Measurements from ENCODE around the gene VPS51.
"Not testable (repeated sequence)": the region's sequence is repeated elsewhere in the genome, so short reads cannot be mapped to it uniquely, and the experiment has no call there.

VPS51 gene

DNA sequence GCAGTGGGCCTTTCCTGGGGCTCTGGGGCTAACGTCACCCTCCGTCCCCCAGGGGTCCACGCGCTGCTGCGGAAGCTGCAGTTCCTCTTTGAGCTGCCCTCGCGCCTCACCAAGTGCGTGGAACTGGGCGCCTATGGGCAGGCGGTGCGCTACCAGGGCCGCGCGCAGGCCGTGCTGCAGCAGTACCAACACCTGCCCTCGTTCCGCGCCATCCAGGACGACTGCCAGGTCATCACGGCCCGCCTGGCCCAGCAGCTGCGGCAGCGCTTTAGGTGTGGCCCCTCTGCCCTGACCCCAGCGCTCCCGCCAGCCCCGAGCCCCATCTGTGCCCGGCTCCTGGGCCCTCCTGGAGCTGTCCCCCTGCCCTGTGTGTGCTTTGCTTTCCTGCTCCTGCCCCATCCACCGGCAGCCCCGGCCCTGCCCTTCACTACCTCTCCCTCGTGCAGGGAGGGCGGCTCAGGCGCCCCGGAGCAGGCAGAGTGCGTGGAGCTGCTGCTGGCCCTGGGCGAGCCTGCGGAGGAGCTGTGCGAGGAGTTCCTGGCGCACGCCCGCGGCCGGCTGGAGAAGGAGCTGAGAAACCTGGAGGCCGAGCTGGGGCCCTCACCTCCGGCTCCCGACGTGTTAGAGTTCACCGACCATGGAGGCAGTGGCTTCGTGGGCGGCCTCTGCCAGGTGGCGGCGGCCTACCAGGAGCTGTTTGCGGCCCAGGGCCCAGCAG is 11.9 kb downstream of the VPS51 start:
- DNase-seq (ENCODE audit: low read depth in 3 of 3): no peak

DNA sequence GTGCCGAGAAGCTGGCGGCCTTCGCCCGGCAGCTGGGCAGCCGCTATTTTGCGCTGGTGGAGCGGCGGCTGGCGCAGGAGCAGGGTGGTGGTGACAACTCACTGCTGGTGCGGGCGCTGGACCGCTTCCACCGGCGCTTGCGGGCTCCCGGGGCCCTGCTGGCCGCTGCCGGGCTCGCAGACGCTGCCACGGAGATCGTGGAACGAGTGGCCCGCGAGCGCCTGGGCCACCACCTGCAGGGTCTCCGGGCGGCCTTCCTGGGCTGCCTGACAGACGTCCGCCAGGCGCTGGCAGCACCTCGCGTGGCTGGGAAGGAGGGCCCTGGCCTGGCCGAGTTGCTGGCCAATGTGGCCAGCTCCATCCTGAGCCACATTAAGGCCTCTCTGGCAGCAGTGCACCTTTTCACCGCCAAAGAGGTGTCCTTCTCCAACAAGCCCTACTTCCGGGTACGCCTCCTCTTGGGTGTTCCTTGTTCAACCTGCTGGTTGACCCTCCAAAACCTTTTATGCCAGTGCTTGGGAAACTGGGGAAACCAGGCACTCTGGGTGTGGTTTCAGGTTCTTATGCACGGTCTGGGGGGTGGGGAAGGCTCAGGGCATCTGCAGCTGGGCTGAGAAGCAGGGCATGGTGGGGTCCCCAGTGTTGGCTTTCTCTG is 12.6 kb downstream of the VPS51 start:
- DNase-seq (ENCODE audit: low read depth in 3 of 3): no peak

DNA sequence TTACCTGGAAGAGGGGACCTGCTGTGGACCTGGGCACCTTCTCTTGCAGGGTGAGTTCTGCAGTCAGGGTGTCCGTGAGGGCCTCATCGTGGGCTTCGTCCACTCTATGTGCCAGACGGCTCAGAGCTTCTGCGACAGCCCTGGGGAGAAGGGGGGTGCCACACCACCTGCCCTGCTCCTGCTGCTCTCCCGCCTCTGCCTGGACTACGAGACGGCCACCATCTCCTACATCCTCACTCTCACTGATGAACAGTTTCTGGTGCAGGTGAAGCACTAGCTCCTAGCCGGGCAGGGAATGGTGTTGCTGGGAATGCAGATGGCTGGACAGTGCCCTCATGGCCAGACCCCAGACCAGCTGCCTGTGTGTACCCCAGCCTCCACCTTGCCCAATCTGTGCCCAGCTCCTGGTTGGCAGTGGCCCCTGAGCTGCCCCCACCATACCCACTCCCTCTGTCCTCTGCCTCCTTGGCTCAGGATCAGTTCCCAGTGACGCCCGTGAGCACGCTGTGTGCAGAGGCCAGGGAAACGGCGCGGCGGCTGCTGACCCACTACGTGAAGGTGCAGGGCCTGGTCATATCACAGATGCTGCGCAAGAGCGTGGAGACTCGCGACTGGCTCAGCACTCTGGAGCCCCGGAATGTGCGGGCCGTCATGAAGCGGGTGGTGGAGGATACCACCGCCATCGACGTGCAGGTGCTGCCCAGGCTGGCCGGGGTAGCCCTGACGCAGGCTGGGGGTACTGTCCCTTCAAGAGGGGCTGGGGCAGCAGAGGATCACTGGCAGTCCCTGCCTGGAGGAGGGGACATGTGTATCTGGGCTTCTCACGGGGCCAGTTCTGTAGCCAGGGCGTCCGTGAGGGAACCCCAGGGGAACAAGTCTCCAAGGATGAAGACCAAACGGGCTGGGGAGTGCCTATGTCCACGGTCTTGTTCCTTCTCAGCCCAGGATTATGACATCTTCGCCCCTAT is 13.5 kb downstream of the VPS51 start:
- no peak for DNase-seq (ENCODE audit: low read depth in 3 of 3)

DNA sequence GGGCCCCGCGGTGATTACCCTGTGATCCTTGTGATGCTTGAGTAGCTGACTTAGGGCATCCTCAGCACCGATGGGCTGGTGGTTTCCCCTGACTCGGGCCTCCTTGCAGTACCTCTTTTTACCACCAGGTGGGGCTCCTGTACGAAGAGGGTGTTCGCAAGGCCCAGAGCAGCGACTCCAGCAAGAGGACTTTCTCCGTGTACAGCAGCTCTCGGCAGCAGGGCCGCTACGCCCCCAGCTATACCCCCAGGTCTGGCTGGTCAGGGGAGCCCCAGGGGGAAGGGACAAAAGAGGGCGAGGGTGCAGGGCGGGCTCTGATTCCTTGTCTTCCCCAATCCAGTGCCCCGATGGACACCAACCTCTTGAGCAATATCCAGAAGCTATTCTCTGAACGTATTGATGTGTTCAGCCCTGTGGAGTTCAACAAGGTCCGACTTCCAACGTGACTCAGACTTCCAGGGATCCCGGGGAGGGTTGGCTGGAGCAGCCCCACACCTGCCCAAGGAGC is 14.4 kb downstream of the VPS51 start:
- DNase-seq (ENCODE audit: low read depth in 3 of 3): peak; percentile 87 to 97 (median 93)

DNA sequence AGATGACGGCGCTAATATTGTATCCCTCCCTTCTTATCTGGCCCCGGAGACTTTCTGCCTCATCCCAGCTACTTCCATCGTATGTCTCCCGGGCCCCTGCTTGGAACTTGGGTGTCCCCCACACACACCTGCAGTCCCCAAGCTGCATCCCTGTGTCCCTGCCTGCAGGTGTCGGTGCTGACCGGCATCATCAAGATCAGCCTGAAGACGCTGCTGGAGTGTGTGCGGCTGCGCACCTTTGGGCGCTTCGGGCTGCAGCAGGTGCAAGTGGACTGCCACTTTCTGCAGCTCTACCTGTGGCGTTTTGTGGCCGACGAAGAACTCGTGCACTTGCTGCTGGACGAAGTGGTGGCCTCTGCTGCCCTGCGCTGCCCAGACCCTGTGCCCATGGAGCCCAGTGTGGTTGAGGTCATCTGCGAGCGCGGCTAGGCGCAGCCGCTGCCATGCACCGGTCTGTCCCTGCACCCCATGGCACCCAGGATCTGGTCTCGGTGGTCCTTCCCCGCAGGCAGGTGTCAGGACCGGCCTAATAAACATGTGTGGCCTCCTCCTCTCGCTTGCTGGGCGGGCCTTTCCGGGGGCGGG is 15.2 kb downstream of the VPS51 start:
- no peak for DNase-seq (ENCODE audit: low read depth in 3 of 3)

DNA sequence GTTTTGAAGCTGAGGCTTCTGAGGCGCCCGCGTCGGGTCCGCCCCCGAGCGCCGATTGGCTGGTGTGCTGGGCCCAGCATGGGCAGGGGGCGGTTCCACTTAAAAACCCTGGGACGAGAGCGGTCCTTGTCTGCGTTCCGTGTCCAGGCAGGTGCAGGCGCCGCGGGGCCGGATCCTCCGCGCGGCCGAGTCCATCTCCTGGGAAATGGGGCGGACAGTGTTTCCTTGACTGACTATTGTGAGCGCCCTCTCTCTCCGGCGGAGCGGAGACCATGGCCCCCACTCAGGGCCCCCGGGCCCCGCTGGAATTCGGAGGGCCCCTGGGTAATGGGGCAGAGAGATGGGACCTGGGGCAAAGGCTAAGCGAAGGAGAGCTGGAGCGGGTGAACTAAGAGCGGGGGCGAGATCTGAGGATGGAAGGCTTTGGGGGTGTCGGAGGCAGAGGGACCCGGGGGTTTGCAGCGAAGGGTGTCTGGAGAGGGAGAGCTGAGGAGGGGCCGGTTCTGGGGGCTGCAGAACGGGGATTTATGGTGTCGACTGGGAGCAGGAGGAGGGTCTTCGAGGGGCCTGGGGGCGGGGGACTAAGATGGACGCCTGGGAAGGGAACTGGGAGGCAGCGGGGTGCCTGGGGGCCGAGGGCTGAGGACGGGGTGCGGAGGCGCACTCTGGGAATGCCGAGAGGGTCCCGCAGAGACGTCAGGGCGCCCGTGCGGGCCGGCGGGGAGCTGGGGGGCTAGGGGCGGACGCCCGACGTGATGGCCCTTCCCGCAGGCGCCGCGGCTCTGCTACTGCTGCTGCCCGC is 15.9 kb downstream of the VPS51 start, which contains the start of gene TM7SF2:
Gene TM7SF2, plus strand, starts transcription at position 129 of the 802 bp plus-strand sequence. Its CDS starts 144 bp downstream, at position 273.
- DNase-seq (ENCODE audit: low read depth in 3 of 3): peak; percentile 86 to 97 (median 88)

DNA sequence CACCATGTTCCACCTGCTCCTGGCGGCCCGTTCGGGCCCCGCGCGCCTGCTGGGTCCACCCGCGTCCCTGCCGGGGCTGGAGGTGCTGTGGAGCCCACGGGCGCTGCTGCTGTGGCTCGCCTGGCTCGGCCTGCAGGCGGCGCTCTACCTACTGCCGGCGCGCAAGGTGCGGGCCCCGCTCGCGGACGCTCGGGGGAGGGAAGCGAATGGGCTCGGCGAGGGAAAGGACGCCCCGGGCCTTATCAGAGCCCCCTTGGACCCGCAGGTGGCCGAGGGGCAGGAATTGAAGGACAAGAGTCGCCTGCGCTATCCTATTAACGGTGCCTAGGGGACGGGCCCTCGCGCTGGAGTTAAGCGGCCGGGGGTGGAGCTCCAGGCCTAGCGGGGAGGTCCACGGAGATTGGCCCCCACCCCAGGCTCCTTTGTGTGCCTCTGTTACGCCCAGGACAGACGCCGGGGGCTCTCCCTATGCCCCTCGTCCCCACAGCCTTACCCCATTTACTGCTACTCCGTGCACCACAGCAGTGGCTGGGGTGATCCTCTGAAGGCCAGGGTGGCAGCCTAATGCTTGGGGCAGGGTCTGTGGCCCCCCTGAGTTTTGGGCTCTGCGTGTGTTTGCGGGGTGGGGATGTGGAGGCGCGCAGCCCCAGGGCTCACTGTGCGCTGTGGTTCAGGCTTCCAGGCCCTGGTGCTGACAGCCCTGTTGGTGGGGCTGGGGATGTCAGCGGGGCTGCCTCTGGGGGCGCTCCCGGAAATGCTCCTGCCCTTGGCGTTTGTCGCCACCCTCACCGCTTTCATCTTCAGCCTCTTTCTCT is 16.7 kb downstream of the VPS51 start:
- peak; percentile 51 to 74 (median 57) for DNase-seq (ENCODE audit: low read depth in 3 of 3)

DNA sequence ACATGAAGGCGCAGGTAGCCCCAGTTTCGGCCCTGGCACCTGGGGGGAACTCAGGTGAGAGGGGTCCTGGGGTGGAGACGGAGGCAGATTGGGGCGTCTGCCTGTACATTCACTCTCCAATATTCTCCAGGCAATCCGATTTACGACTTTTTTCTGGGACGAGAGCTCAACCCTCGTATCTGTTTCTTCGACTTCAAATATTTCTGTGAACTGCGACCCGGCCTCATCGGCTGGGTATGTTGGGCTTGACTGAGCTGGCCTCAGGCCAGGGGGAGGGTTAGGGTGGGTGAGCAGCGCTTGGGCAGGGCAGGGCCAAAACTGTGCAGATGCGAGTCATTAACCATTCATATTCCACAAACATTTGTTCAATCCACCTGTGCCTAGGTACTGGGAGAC is 17.3 kb downstream of the VPS51 start:
- no peak for DNase-seq (ENCODE audit: low read depth in 3 of 3)

DNA sequence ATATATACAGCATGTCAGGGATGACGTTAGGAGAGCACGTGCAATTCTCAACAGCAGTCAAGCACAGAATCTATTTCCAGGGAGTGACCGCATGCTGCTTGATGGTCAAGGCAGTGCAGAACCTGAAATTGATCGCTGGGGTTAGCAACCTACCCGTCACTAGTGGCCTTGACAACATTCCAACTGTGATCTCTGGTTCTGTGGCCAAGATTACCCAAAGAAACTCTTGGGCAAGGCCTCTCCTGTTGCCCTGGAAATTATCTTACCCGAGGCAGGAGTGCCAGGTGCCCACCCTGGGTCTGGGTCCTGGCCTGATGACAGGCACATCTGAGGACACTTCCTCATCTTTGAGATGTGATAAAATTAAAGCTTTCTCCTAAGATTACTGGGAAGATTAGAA is 17.8 kb downstream of the VPS51 start:
- DNase-seq (ENCODE audit: low read depth in 3 of 3): no peak

DNA sequence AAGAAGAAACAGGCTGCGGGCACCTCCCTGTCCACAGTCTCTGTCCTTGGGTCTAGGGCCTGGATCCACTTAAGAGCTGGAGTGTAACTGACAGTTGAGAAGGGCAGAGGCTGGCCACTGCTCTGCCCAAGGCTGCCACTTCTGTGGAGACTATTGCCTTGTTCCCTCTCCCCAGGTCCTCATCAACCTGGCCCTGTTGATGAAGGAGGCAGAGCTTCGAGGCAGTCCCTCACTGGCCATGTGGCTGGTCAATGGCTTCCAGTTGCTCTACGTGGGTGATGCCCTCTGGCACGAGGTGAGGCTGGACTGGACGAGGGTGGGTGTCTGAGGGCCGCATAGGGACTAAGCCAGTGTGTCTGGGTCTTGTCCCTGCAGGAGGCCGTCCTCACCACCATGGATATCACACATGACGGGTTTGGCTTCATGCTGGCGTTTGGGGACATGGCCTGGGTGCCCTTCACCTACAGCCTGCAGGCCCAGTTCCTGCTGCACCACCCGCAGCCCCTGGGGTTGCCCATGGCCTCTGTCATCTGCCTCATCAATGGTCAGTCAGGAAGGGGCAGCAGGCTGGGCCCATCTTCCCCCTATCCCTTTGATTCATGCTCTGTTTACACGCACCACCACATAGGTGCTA is 18.6 kb downstream of the VPS51 start:
- no peak for DNase-seq (ENCODE audit: low read depth in 3 of 3)

DNA sequence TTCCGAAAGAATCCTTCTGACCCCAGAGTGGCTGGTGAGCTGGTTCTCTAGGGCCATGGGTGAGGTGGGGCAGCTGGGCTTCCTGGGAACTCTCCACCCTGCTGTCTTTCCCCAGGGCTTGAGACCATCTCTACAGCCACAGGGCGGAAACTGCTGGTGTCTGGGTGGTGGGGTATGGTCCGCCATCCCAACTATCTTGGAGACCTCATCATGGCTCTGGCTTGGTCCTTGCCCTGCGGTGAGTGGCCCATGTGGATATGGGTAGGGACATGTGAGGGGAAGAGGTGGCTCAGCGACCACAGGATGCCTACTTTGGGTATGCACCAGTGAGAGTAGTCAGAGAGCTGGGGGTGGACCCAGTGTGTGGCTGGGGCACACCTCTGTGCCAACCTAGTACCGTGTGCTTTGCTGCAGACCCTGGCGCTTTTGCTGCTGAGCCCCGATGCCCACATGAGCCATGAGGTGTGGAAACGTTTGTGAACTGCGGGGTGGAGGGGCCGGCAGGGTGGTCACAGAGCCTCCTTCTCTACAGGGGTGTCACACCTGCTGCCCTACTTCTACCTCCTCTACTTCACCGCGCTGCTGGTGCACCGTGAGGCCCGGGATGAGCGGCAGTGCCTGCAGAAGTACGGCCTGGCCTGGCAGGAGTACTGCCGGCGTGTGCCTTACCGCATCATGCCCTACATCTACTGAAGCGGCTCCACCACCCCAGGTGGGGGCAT is 19.5 kb downstream of the VPS51 start:
- DNase-seq (ENCODE audit: low read depth in 3 of 3): no peak

DNA sequence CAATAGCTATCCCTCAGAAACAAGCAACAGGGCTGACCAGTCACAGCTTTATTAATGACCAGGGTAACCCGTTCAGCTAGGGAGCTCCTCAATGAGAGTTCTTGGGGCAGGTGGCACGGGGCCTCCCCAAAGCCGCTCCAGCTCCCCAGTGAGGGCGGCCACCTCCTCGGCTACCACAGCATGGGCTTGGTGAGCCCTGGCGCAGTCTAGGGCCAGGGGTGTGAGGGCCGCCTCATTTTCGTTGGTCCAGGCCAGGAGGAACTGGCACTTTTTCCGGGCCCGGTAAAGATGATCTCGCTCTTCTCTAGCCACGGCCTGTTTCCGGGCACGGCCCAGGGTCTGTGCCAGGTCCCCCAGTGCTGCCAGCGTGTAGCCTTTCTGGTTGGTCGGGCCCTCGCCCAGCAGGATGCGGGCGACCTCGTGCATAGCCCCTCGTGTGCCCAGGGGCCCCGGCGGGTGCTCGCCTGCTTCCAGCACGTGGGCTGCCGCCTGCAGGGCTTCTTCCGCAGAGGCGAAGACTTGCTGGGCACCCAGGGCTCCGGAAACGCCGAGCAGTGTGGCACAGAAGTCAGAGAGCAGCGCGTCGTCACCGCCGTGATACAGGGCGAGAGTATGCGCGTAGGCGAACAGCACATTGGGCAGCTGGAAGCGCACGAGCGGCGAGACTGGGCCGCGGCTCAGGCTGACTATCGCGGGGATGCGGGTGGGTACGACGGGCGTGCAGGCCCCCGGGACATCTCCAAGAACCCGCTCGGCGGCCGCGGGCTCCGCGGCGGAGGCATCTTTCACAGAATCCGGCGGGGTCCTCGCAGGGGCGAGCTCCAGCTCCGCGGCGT is 20.6 kb downstream of the VPS51 start:
- peak in 2 of 3 donors; percentile 55 to 63 for DNase-seq (ENCODE audit: low read depth in 3 of 3)

DNA sequence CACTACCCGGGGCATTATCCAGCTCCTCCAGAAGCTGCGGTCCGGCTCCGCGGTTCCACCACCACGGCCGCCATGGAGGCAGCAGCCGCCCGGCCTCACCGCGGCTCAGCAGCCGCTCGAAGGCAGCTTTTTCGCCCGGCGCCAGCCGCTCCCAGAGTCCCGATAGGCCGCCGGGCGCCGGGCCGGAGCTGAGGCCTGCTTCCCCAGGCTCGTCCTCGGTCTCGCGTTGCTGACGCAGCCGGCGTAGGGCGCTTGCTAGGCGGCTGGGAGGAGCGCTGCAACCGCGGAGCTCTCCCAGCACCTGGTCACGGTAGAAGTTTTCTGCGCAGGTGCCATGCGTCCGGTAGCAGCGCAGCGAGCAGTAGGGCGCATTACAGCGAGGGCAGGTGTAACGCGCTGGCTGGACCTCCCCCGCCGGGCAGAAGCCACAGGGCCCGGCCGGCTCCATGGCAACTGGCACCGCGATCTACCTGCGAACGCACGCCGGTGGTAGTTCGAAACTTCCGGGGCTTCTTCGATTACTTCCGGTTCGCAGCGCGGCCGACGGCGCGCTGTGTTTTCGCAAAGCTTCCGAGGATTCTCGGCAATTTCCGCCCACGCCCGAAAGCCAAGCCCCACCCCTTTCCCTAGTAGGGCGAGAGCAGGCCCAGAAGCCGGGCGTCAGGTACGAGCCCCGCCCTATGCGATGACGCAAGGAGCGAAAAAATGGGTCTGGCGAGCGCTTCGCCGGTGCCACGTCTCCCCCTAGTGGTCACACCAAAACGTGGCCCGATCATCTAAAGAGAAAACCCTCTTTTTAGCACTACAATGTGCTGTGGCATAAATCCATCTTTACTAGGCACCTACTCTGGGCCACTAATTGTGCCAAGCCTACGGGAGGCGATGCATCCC is 21.4 kb downstream of the VPS51 start, which contains the start of gene ZNHIT2:
Gene ZNHIT2, minus strand, starts transcription at position 496 of the 891 bp plus-strand sequence. Its CDS starts 48 bp downstream, at position 448.
- peak; percentile 100 for DNase-seq (ENCODE audit: low read depth in 3 of 3)

DNA sequence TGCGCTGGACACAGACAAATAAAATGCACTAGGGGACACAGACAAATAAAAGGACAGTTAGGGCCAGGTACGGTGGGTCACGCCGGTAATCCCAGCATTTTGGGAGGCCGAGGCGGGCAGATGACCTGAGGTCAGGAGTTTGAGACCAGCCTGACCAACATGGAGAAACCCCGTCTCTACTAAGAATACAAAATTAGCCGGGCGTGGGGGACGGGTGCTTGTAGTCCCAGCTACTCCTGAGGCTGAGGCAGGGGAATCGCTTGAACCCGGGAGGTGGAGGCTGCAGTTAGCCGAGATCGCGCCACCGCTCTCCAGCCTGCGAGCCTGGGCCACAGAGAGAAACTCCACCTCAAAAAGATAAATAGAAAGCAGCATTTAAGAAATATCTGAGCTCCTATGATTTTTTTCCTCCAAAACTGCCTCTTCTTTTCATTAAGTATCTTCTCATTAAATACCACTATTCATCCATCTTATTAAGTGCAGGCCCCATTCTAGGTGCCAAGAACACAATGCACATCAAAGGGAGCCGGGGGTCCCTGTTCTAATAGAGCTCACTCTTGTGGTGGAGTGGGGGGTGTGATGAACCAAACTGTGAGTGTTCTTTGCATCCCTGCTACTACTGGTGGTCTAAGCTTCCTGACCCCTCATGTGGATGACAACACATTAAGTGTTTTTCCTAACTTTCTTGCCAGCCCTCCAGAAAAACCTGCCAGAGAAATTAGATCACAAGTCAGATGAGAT is 22.3 kb downstream of the VPS51 start:
- no peak for DNase-seq (ENCODE audit: low read depth in 3 of 3)

DNA sequence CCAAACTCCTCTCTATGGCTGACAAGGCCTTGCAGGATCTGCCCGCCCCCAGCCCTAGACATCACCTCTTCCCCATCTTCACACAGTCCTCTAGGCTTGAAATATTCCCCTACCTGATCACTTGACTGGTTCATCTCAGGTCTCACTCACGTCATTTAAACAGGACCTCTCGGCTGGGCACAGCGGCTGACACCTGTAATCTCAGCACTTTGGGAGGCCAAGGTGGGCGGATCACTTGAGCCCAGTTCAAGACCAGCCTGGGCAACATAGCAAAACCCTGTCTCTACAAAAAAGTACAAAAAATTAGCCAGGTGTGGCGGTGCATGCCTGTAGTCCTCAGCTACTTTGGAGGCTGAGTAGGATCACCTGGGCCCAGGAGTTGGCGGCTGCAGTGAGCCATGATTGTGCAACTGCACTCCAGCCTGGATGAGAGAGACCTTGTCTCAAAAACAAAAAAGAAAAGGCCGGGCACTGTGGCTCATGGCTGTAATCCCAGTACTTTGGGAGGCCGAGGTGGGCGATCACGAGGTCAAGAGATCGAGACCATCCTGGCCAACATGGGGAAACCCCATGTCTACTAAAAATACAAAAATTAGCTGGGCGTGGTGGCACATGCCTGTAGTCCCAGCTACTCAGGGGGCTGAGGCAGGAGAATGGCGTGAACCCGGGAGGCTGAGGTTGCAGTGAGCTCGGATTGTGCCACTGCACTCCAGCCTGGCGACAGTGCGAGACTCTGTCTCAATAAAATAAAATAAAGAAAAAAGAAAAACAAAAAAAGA is 23.1 kb downstream of the VPS51 start:
- not testable (repeated sequence) for DNase-seq (ENCODE audit: low read depth in 3 of 3)
